ENCODE results near the gene NEDD8. TPM values are rescaled to one million over a fixed set of nuclear protein-coding genes. Genes with fewer than 3 reads are reported as not detected.
"Not testable (repeated sequence)": the region's sequence is repeated elsewhere in the genome, so short reads cannot be mapped to it uniquely, and the experiment has no call there.

NEDD8 gene
- total RNA-seq, 2 donors from 2014 or later = 126 to 150 TPM

GRCh38 chr14:24206260-24207103, 25.7 kb downstream of the NEDD8 start:
- Histone ChIP-seq H3K27ac (no peak overlapping the region), H3K27me3 (no peaks in the 10 kb centered on the region), H3K4me3 (no peak overlapping the region), H3K9me3 (no peaks in the 10 kb centered on the region), H3K9ac (ENCODE audit: low read depth in 2 of 2, low read length in 2 of 2) (no peak overlapping the region), H3K36me3 (no peaks in the 10 kb centered on the region), H3K4me1 (no peaks in the 10 kb centered on the region)
- intact Hi-C loops (cut with DNase I) = no loop called here
- no peak for TF ChIP-seq CTCF (IDR thresholded peaks at IDR 0.05)
- DNase-seq = no peak

GRCh38 chr14:24204163-24205146, 27.7 kb downstream of the NEDD8 start:
- Histone ChIP-seq H3K4me1 (no peaks in the 10 kb centered on the region), H3K9me3 (no peaks in the 10 kb centered on the region), H3K36me3 (no peaks in the 10 kb centered on the region), H3K9ac (ENCODE audit: low read depth in 2 of 2, low read length in 2 of 2) (no peak overlapping the region), H3K4me3 (no peak overlapping the region), H3K27ac (no peak overlapping the region), H3K27me3 (no peaks in the 10 kb centered on the region)
- intact Hi-C loops (cut with DNase I) = no loop called here
- DNase-seq = no peak
- TF ChIP-seq CTCF (IDR thresholded peaks at IDR 0.05) = no peak

GRCh38 chr14:24203249-24203886, 28.8 kb downstream of the NEDD8 start:
- intact Hi-C loops (cut with DNase I) = not testable (repeated sequence)

GRCh38 chr14:24202538-24202937, 29.6 kb downstream of the NEDD8 start:
- H3K9me3 ChIP-seq; H3K36me3 ChIP-seq; H3K4me3 ChIP-seq; H3K4me1 ChIP-seq; H3K27me3 ChIP-seq; intact Hi-C loops (cut with DNase I); H3K27ac ChIP-seq; DNase-seq; H3K9ac ChIP-seq (ENCODE audit: low read depth in 2 of 2, low read length in 2 of 2): not testable (repeated sequence)

More at GRCh38 chr14:24203249-24203886, 28.8 kb downstream of the NEDD8 start:
- DNase-seq; H3K36me3 ChIP-seq; H3K27me3 ChIP-seq; H3K9ac ChIP-seq (ENCODE audit: low read depth in 2 of 2, low read length in 2 of 2); H3K27ac ChIP-seq; H3K4me3 ChIP-seq; H3K9me3 ChIP-seq; H3K4me1 ChIP-seq: not testable (repeated sequence)

GRCh38 chr14:24198814-24199524, 33.2 kb downstream of the NEDD8 start:
- DNase-seq = no peak
- peak overlapping the region; percentile 23 for H3K27ac ChIP-seq

More at GRCh38 chr14:24198814-24199524, 33.2 kb downstream of the NEDD8 start:
- Histone ChIP-seq H3K27me3 (no peaks in the 10 kb centered on the region), H3K9me3 (no peaks in the 10 kb centered on the region), H3K4me3 (no peak overlapping the region), H3K36me3 (no peaks in the 10 kb centered on the region), H3K4me1 (peaks cover 4% of the 10 kb centered on the region), H3K9ac (ENCODE audit: low read depth in 2 of 2, low read length in 2 of 2) (no peak overlapping the region)
- TF ChIP-seq CTCF (IDR thresholded peaks at IDR 0.05) = no peak
- intact Hi-C loops (cut with DNase I) = no loop called here
